CD4-positive, alpha-beta memory T cell (primary cell): ENCODE results near the gene PIK3C2G. TPM values are rescaled to one million over a fixed set of nuclear protein-coding genes. Genes with fewer than 3 reads are reported as not detected.

Experiments used
- CTCF ChIA-PET: fragments of 350-600 bp; sonication (Branson Sonifier 250); formaldehyde crosslinking; loops from one replicate; lab custom pipeline; 2021; ENCODE audit warnings: inconsistent platforms; ENCODE audit not compliant: partially characterized antibody; lab: Charles Lee
- POLR2A ChIA-PET: fragments of 350-600 bp; sonication (Branson Sonifier 250); formaldehyde crosslinking; loops from one replicate; lab custom pipeline; 2021; ENCODE audit not compliant: partially characterized antibody; lab: Charles Lee
- DNase-seq, 5 donors: peaks; one replicate each; pipeline versions ENCODE4 v3.0.0 to v3.0.0-alpha.2; 2020 to 2022; ENCODE audit warnings: mixed read lengths in 1 of 5
- H3K27ac ChIP-seq: one replicate; pipeline ENCODE4 v1.7.0; 2013; ENCODE audit warnings: low read depth, low read length
- H3K27me3 ChIP-seq: 2 replicates; pipeline ENCODE4 v1.7.0; 2013; ENCODE audit warnings: mild to moderate bottlenecking, low read length, moderate library complexity; ENCODE audit not compliant: insufficient read depth
- H3K36me3 ChIP-seq: 2 replicates; pipeline ENCODE4 v1.7.0; 2013; ENCODE audit warnings: mild to moderate bottlenecking, low read length, moderate library complexity; ENCODE audit not compliant: insufficient read depth
- H3K4me1 ChIP-seq: 2 replicates; pipeline ENCODE4 v1.7.0; 2013; ENCODE audit warnings: mild to moderate bottlenecking, low read length, moderate library complexity; ENCODE audit not compliant: insufficient read depth
- H3K4me3 ChIP-seq, 2 donors: one replicate each; pipeline ENCODE4 v1.7.0; 2013; ENCODE audit warnings: low read length in 2 of 2, mild to moderate bottlenecking in 1 of 2
- H3K9me3 ChIP-seq, 2 donors: one replicate each; pipeline ENCODE4 v1.7.0; 2013; ENCODE audit warnings: low read length in 2 of 2, control low read depth in 1 of 2; ENCODE audit not compliant: control insufficient read depth in 1 of 2
- H3K27ac Mint-ChIP-seq, 7 donors: one replicate each; pipeline ENCODE4 v1.8.0; 2020 to 2021; ENCODE audit warnings: mixed read lengths in 7 of 7, mild to moderate bottlenecking in 6 of 7, inconsistent platforms in 3 of 7, moderate library complexity in 3 of 7
- H3K27me3 Mint-ChIP-seq, 2 donors: one replicate each; pipeline ENCODE4 v1.8.0; 2020 to 2021; ENCODE audit warnings: mixed read lengths in 2 of 2
- H3K36me3 Mint-ChIP-seq, 2 donors: one replicate each; pipeline ENCODE4 v1.8.0; 2020 to 2021; ENCODE audit warnings: mixed read lengths in 2 of 2, inconsistent platforms in 1 of 2, mild to moderate bottlenecking in 1 of 2
- H3K4me1 Mint-ChIP-seq, 4 donors: one replicate each; pipeline ENCODE4 v1.8.0; 2020 to 2021; ENCODE audit warnings: mixed read lengths in 4 of 4, mild to moderate bottlenecking in 1 of 4
- H3K4me3 Mint-ChIP-seq, 8 donors: one replicate each; pipeline ENCODE4 v1.8.0; 2020 to 2021; ENCODE audit warnings: mixed read lengths in 8 of 8, mild to moderate bottlenecking in 7 of 8, moderate library complexity in 6 of 8, inconsistent platforms in 3 of 8
- H3K9me3 Mint-ChIP-seq, 8 donors: one replicate each; pipeline ENCODE4 v1.8.0; 2020 to 2021; ENCODE audit warnings: mixed read lengths in 8 of 8, mild to moderate bottlenecking in 5 of 8, inconsistent platforms in 3 of 8, moderate library complexity in 1 of 8
- intact Hi-C: fragments of 100-400 bp; cut with micrococcal nuclease; formaldehyde crosslinking; loops from one replicate; pipeline ENCODE4 v1.15.1; 2023
- polyA plus RNA-seq, 2 donors: library from polyadenylated mRNA; unstranded; fragments of 300-500 nt; fragmentation: Illumina TruSeq; gene quantifications; one replicate each; pipeline ENCODE4 v1.2.3, GENCODE V29; 2021
- total RNA-seq, 2 experiments: library from RNA; stranded (reverse); gene quantifications; one replicate each; pipeline ENCODE4 v1.2.3, GENCODE V29; 2021

The PIK3C2G gene
- total and polyA plus RNA-seq, 4 experiments from 2014 or later, result not detected

DNA sequence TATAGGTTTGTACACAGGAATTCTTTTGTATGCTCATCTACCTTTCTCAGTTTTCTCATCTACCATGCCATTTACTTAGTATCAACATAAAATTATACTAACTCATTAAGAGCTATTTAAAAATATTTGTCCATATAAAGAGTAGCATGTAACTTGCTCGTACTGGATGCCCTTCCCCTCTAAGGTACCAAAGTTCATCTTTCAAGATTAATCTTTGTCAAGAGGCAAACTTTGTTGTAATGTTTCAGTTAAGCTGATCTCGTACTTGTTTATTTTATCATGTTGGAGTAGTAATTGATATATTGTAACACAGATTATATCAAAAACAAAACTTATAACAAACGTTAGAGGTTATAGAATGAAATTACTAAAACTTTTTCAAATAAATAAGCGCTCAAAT lies 128.5 kb downstream of the PIK3C2G start:
- H3K27ac ChIP-seq, result no peak overlapping the region
- ChIA-PET CTCF (no interaction called here), POLR2A (no interaction called here)
- no peaks in the 10 kb centered on the region for H3K27me3 ChIP-seq
- H3K36me3 ChIP-seq, result no peaks in the 10 kb centered on the region
- no peak for DNase-seq
- no peak overlapping the region for H3K4me3 ChIP-seq
- no peaks in the 10 kb centered on the region for H3K9me3 ChIP-seq
- no peaks in the 10 kb centered on the region for H3K27me3 Mint-ChIP-seq
- no peaks in the 10 kb centered on the region for H3K4me1 Mint-ChIP-seq
- no peak overlapping the region for H3K27ac Mint-ChIP-seq
- peaks cover 0 to 13% (median 8%) of the 10 kb centered on the region in 8 donors for H3K9me3 Mint-ChIP-seq
- no peak overlapping the region for H3K4me3 Mint-ChIP-seq
- intact Hi-C loops, result no loop called here
- no peaks in the 10 kb centered on the region for H3K36me3 Mint-ChIP-seq
- no peaks in the 10 kb centered on the region for H3K4me1 ChIP-seq

DNA sequence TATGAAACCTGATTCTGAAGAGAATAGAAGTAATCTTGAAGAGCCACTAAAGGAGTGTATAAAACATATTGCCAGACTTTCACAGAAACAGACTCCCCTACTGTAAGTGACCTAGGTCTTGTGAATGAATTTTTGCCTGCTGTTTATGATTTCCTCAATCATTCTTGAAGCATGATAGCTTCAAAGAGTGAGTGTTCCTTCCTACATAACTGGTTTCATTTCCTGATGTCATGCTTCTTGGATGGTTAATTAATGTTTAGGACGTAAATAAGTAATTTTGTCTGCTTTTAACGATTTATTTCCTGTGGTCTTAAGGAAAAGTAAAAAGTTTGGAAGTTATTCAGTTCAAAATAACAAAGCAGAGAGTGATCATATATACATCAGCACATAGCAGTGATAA lies 129.8 kb downstream of the PIK3C2G start:
- Histone ChIP-seq H3K36me3 (no peaks in the 10 kb centered on the region), H3K4me3 (no peak overlapping the region), H3K4me1 (no peaks in the 10 kb centered on the region), H3K27me3 (no peaks in the 10 kb centered on the region), H3K27ac (no peak overlapping the region), H3K9me3 (no peaks in the 10 kb centered on the region)
- H3K27me3 Mint-ChIP-seq, result no peaks in the 10 kb centered on the region
- DNase-seq, result no peak
- ChIA-PET CTCF (no interaction called here), POLR2A (no interaction called here)
- no peak overlapping the region for H3K27ac Mint-ChIP-seq
- intact Hi-C loops, result no loop called here
- H3K4me1 Mint-ChIP-seq, result no peaks in the 10 kb centered on the region
- no peaks in the 10 kb centered on the region for H3K36me3 Mint-ChIP-seq
- peaks cover 0 to 9% (median 3%) of the 10 kb centered on the region in 8 donors for H3K9me3 Mint-ChIP-seq
- H3K4me3 Mint-ChIP-seq, result no peak overlapping the region

DNA sequence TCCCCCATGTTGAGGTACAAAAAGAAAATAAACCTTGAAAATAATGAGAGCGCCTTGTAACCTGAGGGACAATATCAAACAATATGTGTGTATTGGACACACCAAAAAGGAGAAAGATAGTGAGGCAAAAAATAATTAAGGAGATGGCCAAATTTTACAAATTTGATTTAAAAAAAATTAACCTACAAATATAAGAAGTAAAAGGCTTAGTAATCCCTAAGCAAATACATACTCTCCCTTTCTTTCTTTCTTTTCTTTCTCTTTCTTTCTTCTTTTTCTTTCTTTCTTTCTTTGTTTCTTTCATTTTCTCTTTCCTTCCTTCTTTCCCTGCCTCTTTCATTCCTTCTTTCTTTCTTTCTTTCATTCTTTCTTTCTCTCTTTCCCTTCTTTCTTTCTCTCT lies 133.4 kb downstream of the PIK3C2G start:
- no peaks in the 10 kb centered on the region for H3K36me3 ChIP-seq
- H3K27ac Mint-ChIP-seq, result no peak overlapping the region
- H3K27me3 ChIP-seq, result no peaks in the 10 kb centered on the region
- no peaks in the 10 kb centered on the region for H3K4me1 Mint-ChIP-seq
- H3K9me3 Mint-ChIP-seq, result peaks cover 0 to 10% (median 0%) of the 10 kb centered on the region in 8 donors
- no peaks in the 10 kb centered on the region for H3K36me3 Mint-ChIP-seq
- H3K4me3 Mint-ChIP-seq, result no peak overlapping the region
- intact Hi-C loops, result no loop called here
- CTCF ChIA-PET, result no interaction called here
- H3K9me3 ChIP-seq, result no peaks in the 10 kb centered on the region
- H3K4me1 ChIP-seq, result no peaks in the 10 kb centered on the region
- H3K4me3 ChIP-seq, result no peak overlapping the region
- no peak for DNase-seq
- H3K27ac ChIP-seq, result no peak overlapping the region
- no peaks in the 10 kb centered on the region for H3K27me3 Mint-ChIP-seq
- POLR2A ChIA-PET, result no interaction called here

DNA sequence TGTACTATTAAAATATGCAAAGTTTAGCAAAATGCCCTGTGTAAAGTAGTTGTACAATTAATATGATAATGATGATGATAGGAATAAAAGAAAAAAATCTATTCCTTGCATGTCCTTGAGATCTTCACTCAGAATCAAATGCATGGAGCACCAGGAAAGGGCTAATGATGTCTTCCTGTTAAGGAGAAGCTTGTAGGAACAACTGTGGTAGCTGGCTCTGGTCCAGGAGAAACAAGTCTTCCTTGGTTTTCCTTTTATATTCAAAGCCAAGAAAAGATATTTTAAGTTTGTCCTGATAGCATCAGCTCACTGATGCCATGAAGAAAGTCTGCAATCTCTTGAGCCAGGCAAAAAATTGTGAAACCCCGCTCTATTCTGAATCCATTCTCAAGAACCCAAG lies 138.9 kb downstream of the PIK3C2G start:
- H3K27ac ChIP-seq, result no peak overlapping the region
- H3K27me3 ChIP-seq, result no peaks in the 10 kb centered on the region
- H3K4me3 ChIP-seq, result no peak overlapping the region
- no peaks in the 10 kb centered on the region for H3K4me1 ChIP-seq
- H3K9me3 ChIP-seq, result no peaks in the 10 kb centered on the region
- ChIA-PET CTCF (no interaction called here), POLR2A (no interaction called here)
- Mint-ChIP-seq H3K27me3 (no peaks in the 10 kb centered on the region), H3K27ac (no peak overlapping the region), H3K9me3 (peaks cover 0 to 12% (median 0%) of the 10 kb centered on the region in 8 donors), H3K36me3 (no peaks in the 10 kb centered on the region), H3K4me1 (no peaks in the 10 kb centered on the region), H3K4me3 (no peak overlapping the region)
- no peaks in the 10 kb centered on the region for H3K36me3 ChIP-seq
- intact Hi-C loops, result no loop called here
- peak in 1 of 5 donors; percentile 31 for DNase-seq

DNA sequence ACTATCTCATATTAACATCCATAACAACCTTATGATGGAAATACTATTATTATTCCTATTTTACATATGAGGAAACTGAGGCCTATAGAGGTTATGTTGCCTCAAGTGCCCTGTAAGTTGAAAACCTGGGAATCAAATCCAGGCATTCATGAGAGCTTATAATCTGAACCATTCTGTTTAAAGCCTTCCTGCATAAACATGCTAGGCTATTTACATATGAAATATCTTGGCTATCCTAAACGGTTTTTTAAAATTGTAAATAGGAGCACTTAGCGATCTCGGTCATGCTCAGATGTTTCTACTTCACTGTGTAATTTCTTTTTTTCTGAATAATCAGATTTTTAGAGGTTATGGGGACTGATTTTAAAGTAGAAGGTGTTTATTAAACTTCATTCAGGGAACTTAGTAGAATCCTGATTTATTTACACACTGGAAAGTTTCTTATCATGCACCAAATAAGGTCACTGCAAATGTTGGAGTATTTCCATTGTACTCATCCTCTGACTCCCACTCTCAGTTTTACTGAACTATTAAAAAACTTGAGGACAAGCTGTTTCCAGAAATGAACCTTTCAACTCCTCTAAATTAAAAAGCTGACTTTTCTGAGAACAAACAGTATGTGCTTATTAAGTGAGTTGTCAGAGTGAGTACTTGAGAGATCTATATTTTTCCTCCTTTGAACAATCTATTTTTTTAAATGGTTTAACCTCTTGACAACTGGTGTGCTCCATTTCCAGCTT lies 141.7 kb downstream of the PIK3C2G start:
- intact Hi-C loops, result no loop called here
- H3K4me3 ChIP-seq, result no peak overlapping the region
- H3K4me1 ChIP-seq, result no peaks in the 10 kb centered on the region
- no peak for DNase-seq
- no peaks in the 10 kb centered on the region for H3K36me3 ChIP-seq
- no peaks in the 10 kb centered on the region for H3K9me3 ChIP-seq
- Mint-ChIP-seq H3K4me1 (no peaks in the 10 kb centered on the region), H3K27ac (no peak overlapping the region), H3K9me3 (peaks cover 0 to 15% (median 6%) of the 10 kb centered on the region in 8 donors), H3K36me3 (no peaks in the 10 kb centered on the region), H3K27me3 (no peaks in the 10 kb centered on the region), H3K4me3 (no peak overlapping the region)
- no peaks in the 10 kb centered on the region for H3K27me3 ChIP-seq
- ChIA-PET CTCF (no interaction called here), POLR2A (no interaction called here)
- H3K27ac ChIP-seq, result no peak overlapping the region

DNA sequence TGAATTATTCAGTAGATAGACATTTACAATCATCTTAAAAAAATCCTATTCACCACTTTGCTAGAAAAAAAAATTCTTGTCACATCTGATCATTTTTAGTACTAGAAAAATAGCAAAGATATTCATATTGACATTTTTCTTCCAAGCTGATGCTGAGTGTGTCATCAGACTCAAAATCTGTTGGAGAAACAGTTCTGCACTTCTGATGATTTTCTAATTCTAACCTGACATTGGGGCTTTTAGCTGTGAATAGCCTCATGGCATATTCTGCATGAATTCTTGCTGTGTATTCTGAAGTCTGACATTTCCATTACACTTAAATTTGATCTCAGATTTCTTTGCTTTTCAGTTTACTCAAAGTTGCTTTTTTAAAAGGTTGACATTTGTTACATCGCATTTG lies 150.1 kb downstream of the PIK3C2G start:
- intact Hi-C loops, result no loop called here
- Histone ChIP-seq H3K9me3 (no peaks in the 10 kb centered on the region), H3K4me3 (no peak overlapping the region), H3K27me3 (no peaks in the 10 kb centered on the region), H3K4me1 (no peaks in the 10 kb centered on the region), H3K27ac (no peak overlapping the region), H3K36me3 (no peaks in the 10 kb centered on the region)
- ChIA-PET POLR2A (no interaction called here), CTCF (no interaction called here)
- Mint-ChIP-seq H3K4me1 (no peaks in the 10 kb centered on the region), H3K27ac (no peak overlapping the region), H3K36me3 (no peaks in the 10 kb centered on the region), H3K4me3 (no peak overlapping the region), H3K9me3 (peaks cover 0 to 14% (median 10%) of the 10 kb centered on the region in 8 donors), H3K27me3 (no peaks in the 10 kb centered on the region)
- no peak for DNase-seq

DNA sequence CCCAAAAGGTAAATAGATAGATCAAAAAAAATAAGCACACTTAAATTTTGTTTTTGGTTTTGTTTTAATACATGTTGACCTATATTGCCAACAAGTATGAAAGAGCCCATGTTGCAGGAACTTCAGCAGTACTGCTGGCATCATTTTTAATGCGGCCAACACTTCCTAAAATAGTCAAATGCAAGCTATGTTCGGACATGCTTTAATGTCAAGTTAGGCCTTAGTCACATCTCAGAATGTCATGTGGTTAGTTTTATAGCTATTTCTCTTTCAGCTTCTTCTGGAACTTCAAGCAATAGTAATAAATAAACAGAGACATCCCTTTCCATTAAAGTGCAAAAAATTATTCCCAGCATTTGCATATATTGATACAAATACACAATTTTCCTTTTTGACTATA lies 153.4 kb downstream of the PIK3C2G start:
- Mint-ChIP-seq H3K4me1 (no peaks in the 10 kb centered on the region), H3K36me3 (no peaks in the 10 kb centered on the region), H3K27me3 (no peaks in the 10 kb centered on the region), H3K27ac (no peak overlapping the region), H3K4me3 (no peak overlapping the region), H3K9me3 (peaks cover 0 to 8% (median 4%) of the 10 kb centered on the region in 8 donors)
- Histone ChIP-seq H3K4me1 (no peaks in the 10 kb centered on the region), H3K36me3 (no peaks in the 10 kb centered on the region), H3K9me3 (no peaks in the 10 kb centered on the region), H3K27me3 (no peaks in the 10 kb centered on the region), H3K27ac (no peak overlapping the region), H3K4me3 (no peak overlapping the region)
- DNase-seq, result no peak
- ChIA-PET CTCF (no interaction called here), POLR2A (no interaction called here)
- intact Hi-C loops, result no loop called here
